H9 (cell line): Measurements from ENCODE around the gene PNPLA6. TPM values are rescaled to one million over a fixed set of nuclear protein-coding genes. Genes with fewer than 3 reads are reported as not detected.

Source experiments
- DNase-seq: peaks from one replicate; pipeline ENCODE4 v3.0.0-alpha.2; 2017
- H2AFZ ChIP-seq: one replicate; pipeline ENCODE4 v1.6.1; 2013; ENCODE audit warnings: mild to moderate bottlenecking, low read length, control low read depth, moderate library complexity
- H2AK5ac ChIP-seq: 2 replicates; pipeline ENCODE4 v1.6.1; 2013; ENCODE audit warnings: low read length, control low read depth, mixed read lengths; ENCODE audit not compliant: insufficient read length
- H2BK120ac ChIP-seq: one replicate; pipeline ENCODE4 v1.6.1; 2013; ENCODE audit warnings: low read depth, mild to moderate bottlenecking, low read length, control low read depth, inconsistent platforms; ENCODE audit not compliant: poor library complexity, severe bottlenecking
- H2BK12ac ChIP-seq: 2 replicates; pipeline ENCODE4 v1.6.1; 2013; ENCODE audit warnings: low read length, control low read depth, mixed read lengths, low read depth; ENCODE audit not compliant: insufficient read length
- H2BK15ac ChIP-seq: 2 replicates; pipeline ENCODE4 v1.6.1; 2013; ENCODE audit warnings: low read depth, low read length, control low read depth
- H2BK20ac ChIP-seq: one replicate; pipeline ENCODE4 v1.6.1; 2013; ENCODE audit warnings: low read depth, mild to moderate bottlenecking, low read length, control low read depth, inconsistent platforms; ENCODE audit not compliant: poor library complexity, severe bottlenecking
- H2BK5ac ChIP-seq: 2 replicates; pipeline ENCODE4 v1.6.1; 2013; ENCODE audit warnings: low read length, control low read depth, mixed read lengths; ENCODE audit not compliant: insufficient read length
- H3K14ac ChIP-seq: 2 replicates; pipeline ENCODE4 v1.6.1; 2013; ENCODE audit warnings: low read length, control low read depth; ENCODE audit not compliant: insufficient read depth
- H3K18ac ChIP-seq: 2 replicates; pipeline ENCODE4 v1.6.1; 2013; ENCODE audit warnings: low read depth, mild to moderate bottlenecking, mixed read lengths, low read length, control low read depth; ENCODE audit not compliant: insufficient read length
- H3K23ac ChIP-seq: 2 replicates; pipeline ENCODE4 v1.6.1; 2013; ENCODE audit warnings: low read length, control low read depth, mixed read lengths, low read depth; ENCODE audit not compliant: insufficient read length
- H3K23me2 ChIP-seq: 2 replicates; pipeline ENCODE4 v1.6.1; 2013; ENCODE audit warnings: low read depth, mild to moderate bottlenecking, mixed read lengths, low read length, control low read depth; ENCODE audit not compliant: insufficient read length, poor library complexity, severe bottlenecking
- H3K27ac ChIP-seq: 2 replicates; pipeline ENCODE4 v1.5.1; 2013; ENCODE audit warnings: low read length, control low read depth, mixed read lengths, low read depth; ENCODE audit not compliant: insufficient read length
- H3K27me3 ChIP-seq: 2 replicates; pipeline ENCODE4 v1.6.1; 2013; ENCODE audit warnings: low read length, control low read depth, inconsistent platforms; ENCODE audit not compliant: insufficient read depth
- H3K4ac ChIP-seq: 2 replicates; pipeline ENCODE4 v1.6.1; 2013; ENCODE audit warnings: low read depth, mild to moderate bottlenecking, control low read depth, inconsistent platforms, low read length, moderate library complexity
- H3K4me1 ChIP-seq: 2 replicates; pipeline ENCODE4 v1.6.1; 2013; ENCODE audit warnings: low read length, control low read depth, inconsistent platforms; ENCODE audit not compliant: insufficient read depth
- H3K4me2 ChIP-seq: 2 replicates; pipeline ENCODE4 v1.6.1; 2013; ENCODE audit warnings: low read length, control low read depth, mixed read lengths; ENCODE audit not compliant: insufficient read length, insufficient read depth
- H3K56ac ChIP-seq: 2 replicates; pipeline ENCODE4 v1.6.1; 2013; ENCODE audit warnings: low read depth, mild to moderate bottlenecking, mixed read lengths, low read length, control low read depth; ENCODE audit not compliant: insufficient read length
- H3K79me1 ChIP-seq: 2 replicates; pipeline ENCODE4 v1.6.1; 2013; ENCODE audit warnings: low read depth, mild to moderate bottlenecking, moderate library complexity, low read length, control low read depth, inconsistent platforms; ENCODE audit not compliant: insufficient read depth, poor library complexity, severe bottlenecking
- H3K79me2 ChIP-seq: 2 replicates; pipeline ENCODE4 v1.6.1; 2013; ENCODE audit warnings: low read length, control low read depth, inconsistent platforms; ENCODE audit not compliant: insufficient read depth
- H3K9ac ChIP-seq: 2 replicates; pipeline ENCODE4 v1.6.1; 2013; ENCODE audit warnings: low read length, control low read depth, mixed read lengths; ENCODE audit not compliant: insufficient read length; ENCODE audit errors: extremely low read depth
- H3K9me3 ChIP-seq: one replicate; pipeline ENCODE4 v1.6.1; 2013; ENCODE audit warnings: low read depth, low read length, inconsistent platforms; ENCODE audit not compliant: control insufficient read depth
- H3T11ph ChIP-seq: one replicate; pipeline ENCODE4 v1.6.1; 2013; ENCODE audit warnings: mild to moderate bottlenecking, low read length, control low read depth, inconsistent platforms
- H4K20me1 ChIP-seq: one replicate; pipeline ENCODE4 v1.6.1; 2013; ENCODE audit not compliant: control insufficient read depth, insufficient read length, insufficient read depth
- H4K5ac ChIP-seq: 2 replicates; pipeline ENCODE4 v1.6.1; 2013; ENCODE audit warnings: low read depth, mild to moderate bottlenecking, mixed read lengths, low read length, control low read depth; ENCODE audit not compliant: insufficient read length
- H4K8ac ChIP-seq: replicated peaks from 2 replicates; pipeline ENCODE4 v1.6.1; 2013; ENCODE audit warnings: low read length, control low read depth, mixed read lengths, low read depth; ENCODE audit not compliant: insufficient read length
- H4K91ac ChIP-seq: 2 replicates; pipeline ENCODE4 v1.6.1; 2013; ENCODE audit warnings: low read depth, mild to moderate bottlenecking, moderate library complexity, mixed read lengths, low read length, control low read depth; ENCODE audit not compliant: insufficient read length
- H3K27ac Mint-ChIP-seq, 3 experiments: 2 replicates in 2 of 3; 3 replicates in 1 of 3; pipeline ENCODE4 v1.8.0; 2020 to 2021; ENCODE audit warnings: mixed read lengths in 3 of 3, mild to moderate bottlenecking in 1 of 3, moderate library complexity in 1 of 3
- H3K27me3 Mint-ChIP-seq: 2 replicates; pipeline ENCODE4 v1.8.0; 2021; ENCODE audit warnings: low read depth, mild to moderate bottlenecking, moderate library complexity, mixed read lengths
- H3K36me3 Mint-ChIP-seq, 3 experiments: 2 replicates in 2 of 3; 3 replicates in 1 of 3; pipeline ENCODE4 v1.8.0; 2020 to 2021; ENCODE audit warnings: low read depth in 3 of 3, mixed read lengths in 3 of 3; ENCODE audit not compliant: insufficient read depth in 1 of 3
- H3K4me1 Mint-ChIP-seq, 2 experiments: 2 replicates each; pipeline ENCODE4 v1.8.0; 2020; ENCODE audit warnings: mixed read lengths in 2 of 2
- H3K4me3 Mint-ChIP-seq, 2 experiments: 2 replicates in 1 of 2; 3 replicates in 1 of 2; pipeline ENCODE4 v1.8.0; 2020 to 2021; ENCODE audit warnings: mild to moderate bottlenecking in 2 of 2, mixed read lengths in 2 of 2, moderate library complexity in 1 of 2
- H3K9me3 Mint-ChIP-seq, 2 experiments: 2 replicates in 1 of 2; 3 replicates in 1 of 2; pipeline ENCODE4 v1.8.0; 2020; ENCODE audit warnings: mild to moderate bottlenecking in 2 of 2, mixed read lengths in 2 of 2, moderate library complexity in 1 of 2
- CTCF ChIP-seq: fragments of 200-600 bp; sonication (generic); conservative IDR thresholded peaks from 3 replicates; pipeline ENCODE4 v1.8.0; 2021; ENCODE audit warnings: antibody characterized with exemption, mild to moderate bottlenecking
- WGBS: extraction: QIAGEN DNeasy Blood & Tissue Kit; methylation state at CpG from one replicate; pipeline ENCODE4 v1.1.7; 2013; ENCODE audit warnings: missing lambda C conversion rate, low lambda C conversion rate, mixed read lengths; ENCODE audit not compliant: insufficient read length; ENCODE audit errors: extremely low coverage; 5-methylcytosine and 5-hydroxymethylcytosine counted together
- total RNA-seq: library from RNA; stranded (reverse); gene quantifications from 2 replicates; pipeline ENCODE4 v1.2.1, GENCODE V29; 2021

The PNPLA6 gene
- total RNA-seq, 1 experiment from 2014 or later, result 130 TPM

GRCh38 chr19:7524992-7525739 is 10.4 kb upstream of the PNPLA6 start:
- H4K5ac ChIP-seq, result no peak overlapping the region
- H3K27me3 ChIP-seq, result no peaks in the 10 kb centered on the region
- no peak for TF ChIP-seq CTCF
- no peak overlapping the region for H2AFZ ChIP-seq
- peaks cover 16% of the 10 kb centered on the region for H3K23me2 ChIP-seq
- Mint-ChIP-seq H3K4me3 (no peak overlapping the region; a peak in 1 of 5 replicates), H3K27me3 (no peaks in the 10 kb centered on the region; the same call in 1 of the 2 replicates), H3K36me3 (peaks cover 2 to 27% (median 16%) of the 10 kb centered on the region in 3 experiments; a peak in 6 of 7 replicates), H3K4me1 (peaks cover 5 to 7% of the 10 kb centered on the region in 2 experiments), H3K9me3 (no peaks in the 10 kb centered on the region), H3K27ac (no peak overlapping the region)
- DNase-seq, result no peak
- H3K9ac ChIP-seq, result no peak overlapping the region
- no peaks in the 10 kb centered on the region for H3K79me1 ChIP-seq
- H3K9me3 ChIP-seq, result no peaks in the 10 kb centered on the region
- no peak overlapping the region for H4K91ac ChIP-seq
- no peaks in the 10 kb centered on the region for H4K20me1 ChIP-seq
- H3K18ac ChIP-seq, result no peak overlapping the region
- no peak overlapping the region for H3K4ac ChIP-seq
- no peak overlapping the region for H3K27ac ChIP-seq
- no peak overlapping the region for H2BK120ac ChIP-seq
- H3K4me1 ChIP-seq, result no peaks in the 10 kb centered on the region; the same call in 1 of the 2 replicates
- no peak overlapping the region for H3K14ac ChIP-seq
- H4K8ac ChIP-seq, result no peak overlapping the region
- no peak overlapping the region for H3K23ac ChIP-seq
- H3T11ph ChIP-seq, result no peak overlapping the region
- no peak overlapping the region for H3K4me2 ChIP-seq
- no peak overlapping the region for H2BK5ac ChIP-seq
- no peak overlapping the region for H2BK12ac ChIP-seq
- no peak overlapping the region for H2BK20ac ChIP-seq
- H3K79me2 ChIP-seq, result no peaks in the 10 kb centered on the region
- WGBS, result no CpG with 5 or more reads among the region's 20 CpGs
- no peak overlapping the region for H2AK5ac ChIP-seq
- no peak overlapping the region for H2BK15ac ChIP-seq
- no peak overlapping the region for H3K56ac ChIP-seq
